ENCODE data around the gene RAB6B. TPM values are rescaled to one million over a fixed set of nuclear protein-coding genes. Genes with fewer than 3 reads are reported as not detected.
A peak's percentile ranks its signal among the peaks of the same experiment; 100 is the strongest.

The RAB6B gene
- 0.33 and 1.3 TPM in 2 replicates for total RNA-seq (2014; rRNA removed; shearing (Covaris generic))

- peak; percentile 22 for DNase-seq (ENCODE audit: low spot score)
Measured at GRCh38 chr3:133895208-133896001, at the start of gene RAB6B. Gene RAB6B, minus strand, starts transcription at chr3:133895882. Its CDS starts 416 bp downstream, at chr3:133895466.

- DNase-seq (ENCODE audit: low spot score), result peak; percentile 80
Measured at GRCh38 chr3:133944641-133945380, 49.1 kb upstream of the RAB6B start.

- DNase-seq (ENCODE audit: low spot score), result no peak
Measured at GRCh38 chr3:133944181-133944580, 48.5 kb upstream of the RAB6B start.

- DNase-seq (ENCODE audit: low spot score), result peak; percentile 97
Measured at GRCh38 chr3:133943639-133944141, 48.0 kb upstream of the RAB6B start.

- DNase-seq (ENCODE audit: low spot score), result no peak
Measured at GRCh38 chr3:133943031-133943535, 47.4 kb upstream of the RAB6B start.

GRCh38 chr3:133941415-133941821 is 45.7 kb upstream of the RAB6B start:
- DNase-seq (ENCODE audit: low spot score), result peak; percentile 34

GRCh38 chr3:133940536-133940935 is 44.9 kb upstream of the RAB6B start:
- no peak for DNase-seq (ENCODE audit: low spot score)

- DNase-seq (ENCODE audit: low spot score), result no peak
Measured at GRCh38 chr3:133939463-133939835, 43.8 kb upstream of the RAB6B start.

GRCh38 chr3:133938770-133939462 is 43.2 kb upstream of the RAB6B start:
- DNase-seq (ENCODE audit: low spot score), result peak; percentile 15

GRCh38 chr3:133937756-133938601 is 42.3 kb upstream of the RAB6B start:
- DNase-seq (ENCODE audit: low spot score), result no peak

GRCh38 chr3:133937061-133937686 is 41.5 kb upstream of the RAB6B start:
- DNase-seq (ENCODE audit: low spot score), result no peak

- DNase-seq (ENCODE audit: low spot score), result no peak
Measured at GRCh38 chr3:133935843-133936769, 40.4 kb upstream of the RAB6B start.

GRCh38 chr3:133934996-133935842 is 39.5 kb upstream of the RAB6B start:
- no peak for DNase-seq (ENCODE audit: low spot score)

- no peak for DNase-seq (ENCODE audit: low spot score)
Measured at GRCh38 chr3:133934073-133934970, 38.6 kb upstream of the RAB6B start.

GRCh38 chr3:133933097-133934024 is 37.7 kb upstream of the RAB6B start:
- no peak for DNase-seq (ENCODE audit: low spot score)

GRCh38 chr3:133932009-133932408 is 36.3 kb upstream of the RAB6B start:
- DNase-seq (ENCODE audit: low spot score), result no peak
